Natural killer cell (primary cell): ENCODE results near the gene KNDC1. TPM values are rescaled to one million over a fixed set of nuclear protein-coding genes. Genes with fewer than 3 reads are reported as not detected.

Experiments used
- ATAC-seq, 3 donors: fragments of 150-1000 bp in 2 of 3; fragments of 200-7000 bp in 1 of 3; cut with Tn5 transposase; 1 replicate in 1 of 3; 2 replicates in 2 of 3; pipeline ENCODE4 v1.10.0; 2021; ENCODE audit warnings: mild to moderate bottlenecking in 2 of 3, moderate library complexity in 2 of 3
- DNase-seq, 2 donors: peaks; one replicate each; pipeline versions ENCODE4 v3.0.0 to v3.0.0-alpha.2; 2013 to 2021; ENCODE audit warnings: mixed read lengths in 1 of 2
- H3K27ac ChIP-seq: one replicate; pipeline ENCODE4 v1.5.1; 2013; ENCODE audit warnings: mild to moderate bottlenecking, low read length
- H3K27me3 ChIP-seq: one replicate; pipeline ENCODE4 v1.6.1; 2013; ENCODE audit warnings: low read length; ENCODE audit not compliant: control insufficient read depth, insufficient read depth
- H3K36me3 ChIP-seq: one replicate; pipeline ENCODE4 v1.6.1; 2013; ENCODE audit warnings: low read length; ENCODE audit not compliant: control insufficient read depth, insufficient read depth
- H3K4me1 ChIP-seq: one replicate; pipeline ENCODE4 v1.6.1; 2013; ENCODE audit warnings: low read length; ENCODE audit not compliant: control insufficient read depth, insufficient read depth
- H3K4me3 ChIP-seq: one replicate; pipeline ENCODE4 v1.5.1; 2013; ENCODE audit warnings: low read length
- H3K9me3 ChIP-seq: one replicate; pipeline ENCODE4 v1.6.1; 2013; ENCODE audit warnings: low read length; ENCODE audit not compliant: control insufficient read depth, insufficient read depth
- H3K27ac Mint-ChIP-seq, 2 donors: one replicate each; pipeline ENCODE4 v1.8.0; 2022; ENCODE audit warnings: mild to moderate bottlenecking in 2 of 2, mixed read lengths in 2 of 2, moderate library complexity in 1 of 2
- H3K27me3 Mint-ChIP-seq, 2 donors: one replicate each; pipeline ENCODE4 v1.8.0; 2022; ENCODE audit warnings: low read depth in 2 of 2, mixed read lengths in 2 of 2
- H3K36me3 Mint-ChIP-seq: one replicate; pipeline ENCODE4 v1.8.0; 2022; ENCODE audit warnings: mixed read lengths
- H3K4me1 Mint-ChIP-seq, 2 donors: one replicate each; pipeline ENCODE4 v1.8.0; 2022; ENCODE audit warnings: mixed read lengths in 2 of 2
- H3K4me3 Mint-ChIP-seq: one replicate; pipeline ENCODE4 v1.8.0; 2022; ENCODE audit warnings: mild to moderate bottlenecking, moderate library complexity, mixed read lengths
- H3K9me3 Mint-ChIP-seq, 2 donors: one replicate each; pipeline ENCODE4 v1.8.0; 2022; ENCODE audit warnings: mixed read lengths in 2 of 2
- WGBS: methylation state at CpG from one replicate; pipeline ENCODE4 v1.1.7; 2013; ENCODE audit warnings: missing lambda C conversion rate; ENCODE audit not compliant: insufficient coverage; 5-methylcytosine and 5-hydroxymethylcytosine counted together
- intact Hi-C: fragments of 100-400 bp; cut with micrococcal nuclease; formaldehyde crosslinking; loops from one replicate; pipeline ENCODE4 v1.14.2; 2022
- total RNA-seq, 4 donors: library from RNA; stranded (reverse); fragments of 120-200 nt in 1 of 4; gene quantifications; one replicate each; pipeline versions ENCODE4 v1.2.3 to v1.2.4, GENCODE V29; 2013 to 2022
- TF ChIP-seq, protein P1 (sequence below): fragments of 200-600 bp; IDR thresholded peaks from one replicate; pipeline ENCODE4 v1.8.0; 2022; ENCODE audit warnings: antibody characterized with exemption

KNDC1 gene
- total RNA-seq, 3 donors from 2014 or later (not counting 1 experiment from before 2014, with no cell fraction given): 2.1 to 5.9 TPM; not detected in 1

DNA sequence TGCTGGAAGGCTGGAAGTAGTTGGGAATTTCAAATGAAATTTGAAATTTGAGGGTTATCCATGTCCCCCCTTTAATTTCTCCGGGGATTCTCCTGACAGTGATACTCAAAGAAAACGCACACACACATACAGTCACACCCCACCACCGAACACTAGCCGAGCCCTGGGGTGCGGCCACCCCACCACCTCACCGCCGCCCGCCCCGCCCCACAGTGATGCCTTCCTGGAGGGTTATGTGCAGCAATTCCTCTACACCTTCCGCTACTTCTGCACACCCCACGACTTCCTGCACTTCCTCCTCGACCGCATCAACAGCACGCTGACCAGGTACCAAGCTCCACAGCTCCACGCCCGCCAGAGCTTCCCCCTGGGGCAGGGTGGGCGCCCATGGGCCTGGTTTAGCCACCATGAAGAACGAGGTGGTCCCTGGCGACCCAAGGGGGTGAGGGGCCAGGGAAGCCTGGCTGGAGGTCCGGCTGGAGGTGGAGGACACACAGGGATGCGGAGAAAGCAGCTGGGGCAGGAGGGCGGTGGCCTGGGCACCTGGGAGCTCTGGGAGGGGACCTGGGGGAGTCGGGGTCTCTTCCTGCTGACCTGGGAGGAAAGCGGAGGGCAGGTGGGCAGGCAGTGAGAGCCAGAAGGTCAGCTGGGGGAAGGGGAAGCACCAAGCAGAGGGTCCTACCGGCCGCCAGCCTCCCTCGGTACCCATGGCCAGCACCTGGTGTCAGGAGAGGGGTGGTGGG is 50.5 kb downstream of the KNDC1 start:
- Histone ChIP-seq H3K4me1 (peaks cover 4% of the 10 kb centered on the region), H3K27ac (no peak overlapping the region), H3K36me3 (no peaks in the 10 kb centered on the region), H3K4me3 (no peak overlapping the region), H3K27me3 (no peaks in the 10 kb centered on the region), H3K9me3 (no peaks in the 10 kb centered on the region)
- TF ChIP-seq, protein P1, sequence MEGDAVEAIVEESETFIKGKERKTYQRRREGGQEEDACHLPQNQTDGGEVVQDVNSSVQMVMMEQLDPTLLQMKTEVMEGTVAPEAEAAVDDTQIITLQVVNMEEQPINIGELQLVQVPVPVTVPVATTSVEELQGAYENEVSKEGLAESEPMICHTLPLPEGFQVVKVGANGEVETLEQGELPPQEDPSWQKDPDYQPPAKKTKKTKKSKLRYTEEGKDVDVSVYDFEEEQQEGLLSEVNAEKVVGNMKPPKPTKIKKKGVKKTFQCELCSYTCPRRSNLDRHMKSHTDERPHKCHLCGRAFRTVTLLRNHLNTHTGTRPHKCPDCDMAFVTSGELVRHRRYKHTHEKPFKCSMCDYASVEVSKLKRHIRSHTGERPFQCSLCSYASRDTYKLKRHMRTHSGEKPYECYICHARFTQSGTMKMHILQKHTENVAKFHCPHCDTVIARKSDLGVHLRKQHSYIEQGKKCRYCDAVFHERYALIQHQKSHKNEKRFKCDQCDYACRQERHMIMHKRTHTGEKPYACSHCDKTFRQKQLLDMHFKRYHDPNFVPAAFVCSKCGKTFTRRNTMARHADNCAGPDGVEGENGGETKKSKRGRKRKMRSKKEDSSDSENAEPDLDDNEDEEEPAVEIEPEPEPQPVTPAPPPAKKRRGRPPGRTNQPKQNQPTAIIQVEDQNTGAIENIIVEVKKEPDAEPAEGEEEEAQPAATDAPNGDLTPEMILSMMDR: no peak
- Mint-ChIP-seq H3K36me3 (no peaks in the 10 kb centered on the region), H3K4me3 (no peak overlapping the region), H3K27ac (no peak overlapping the region), H3K4me1 (peaks cover 0 to 4% of the 10 kb centered on the region in 2 donors), H3K9me3 (no peaks in the 10 kb centered on the region), H3K27me3 (peaks cover 0 to 2% of the 10 kb centered on the region in 2 donors)
- ATAC-seq (no peak), DNase-seq (no peak)
- intact Hi-C loops: no loop called here
- 43% methylated on average over 27 of the region's 27 CpGs for WGBS

DNA sequence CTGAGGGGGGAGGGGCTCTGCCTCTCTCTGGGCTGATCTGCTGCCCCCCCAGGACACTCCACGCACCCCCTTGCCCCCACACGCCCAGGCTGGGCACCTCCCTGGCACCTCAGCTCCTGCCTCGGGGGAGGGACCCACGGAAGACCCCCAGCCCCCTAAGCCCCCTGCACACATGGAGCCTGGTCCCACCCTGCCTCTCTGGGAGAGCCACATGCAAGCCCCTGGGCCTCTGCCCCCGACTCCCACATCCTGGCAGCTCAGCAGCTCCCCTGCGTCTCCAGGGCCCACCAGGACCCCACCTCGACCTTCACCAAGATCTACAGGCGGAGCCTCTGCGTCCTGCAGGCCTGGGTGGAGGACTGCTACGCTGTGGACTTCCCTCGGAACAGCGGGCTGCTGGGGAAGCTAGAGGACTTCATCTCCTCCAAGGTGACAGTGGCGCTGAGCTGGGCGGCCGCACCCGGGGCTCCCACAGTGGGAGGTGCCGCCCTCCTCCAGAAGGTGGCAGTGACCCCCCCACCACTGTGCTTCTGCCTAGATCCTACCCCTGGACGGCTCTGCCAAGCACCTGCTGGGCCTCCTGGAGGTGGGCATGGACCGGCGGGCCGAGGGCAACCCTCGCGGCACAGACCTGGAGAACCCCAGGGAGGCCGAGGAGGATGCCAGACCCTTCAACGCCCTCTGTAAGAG is 51.3 kb downstream of the KNDC1 start:
- Histone ChIP-seq H3K9me3 (no peaks in the 10 kb centered on the region), H3K27ac (no peak overlapping the region), H3K4me1 (peaks cover 4% of the 10 kb centered on the region), H3K36me3 (no peaks in the 10 kb centered on the region), H3K27me3 (no peaks in the 10 kb centered on the region), H3K4me3 (no peak overlapping the region)
- Mint-ChIP-seq H3K27me3 (peaks cover 0 to 2% of the 10 kb centered on the region in 2 donors), H3K9me3 (no peaks in the 10 kb centered on the region), H3K4me1 (peaks cover 0 to 4% of the 10 kb centered on the region in 2 donors), H3K36me3 (no peaks in the 10 kb centered on the region), H3K4me3 (no peak overlapping the region), H3K27ac (no peak overlapping the region)
- intact Hi-C loops: no loop called here
- 86% methylated on average over 24 of the region's 25 CpGs for WGBS
- TF ChIP-seq, protein P1: no peak
- ATAC-seq: no peak
- DNase-seq: no peak

DNA sequence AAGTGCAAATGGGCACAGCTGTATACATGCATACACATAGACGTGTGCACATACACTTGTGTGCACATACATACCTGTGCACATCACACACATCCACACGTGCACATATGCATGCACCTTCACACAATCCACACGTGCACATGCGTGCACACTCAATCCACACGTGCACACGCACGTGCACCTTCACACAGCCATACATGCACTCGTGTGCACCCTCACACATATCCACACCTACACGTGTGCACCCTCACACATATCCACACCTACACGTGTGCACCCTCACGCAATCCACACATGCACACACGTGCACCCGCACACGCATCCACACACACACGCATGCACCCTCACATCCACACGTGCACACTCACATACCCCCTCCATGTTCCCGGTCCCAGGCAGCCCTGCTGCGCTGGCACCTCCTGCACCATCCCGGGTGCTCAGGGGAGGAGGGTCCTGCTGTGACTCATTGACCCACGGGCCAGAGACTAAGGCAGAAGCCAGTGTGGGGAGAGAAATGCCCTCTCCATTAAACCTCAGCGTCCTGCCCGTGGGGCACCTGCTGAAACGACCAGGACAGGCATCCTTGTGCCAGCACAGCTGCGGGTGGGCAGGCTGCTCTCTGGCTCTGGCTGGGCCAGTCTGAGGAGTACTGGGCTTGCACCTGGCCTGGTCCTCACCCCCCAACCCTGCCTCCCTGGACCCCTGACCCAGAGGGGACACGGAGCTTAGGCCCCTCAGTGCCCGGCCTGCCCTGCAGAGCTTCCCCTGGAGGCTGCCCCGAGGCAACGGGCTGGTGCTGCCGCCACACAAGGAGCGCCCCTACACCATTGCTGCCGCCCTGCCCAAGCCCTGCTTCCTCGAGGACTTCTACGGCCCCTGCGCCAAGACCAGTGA is 52.2 kb downstream of the KNDC1 start:
- TF ChIP-seq, protein P1: no peak
- ATAC-seq (peak in 1 of 3 donors; percentile 6), DNase-seq (no peak)
- Mint-ChIP-seq H3K27me3 (peaks cover 0 to 2% of the 10 kb centered on the region in 2 donors), H3K4me3 (no peak overlapping the region), H3K4me1 (peaks cover 0 to 4% of the 10 kb centered on the region in 2 donors), H3K27ac (no peak overlapping the region), H3K36me3 (no peaks in the 10 kb centered on the region), H3K9me3 (no peaks in the 10 kb centered on the region)
- Histone ChIP-seq H3K9me3 (no peaks in the 10 kb centered on the region), H3K36me3 (no peaks in the 10 kb centered on the region), H3K27ac (no peak overlapping the region), H3K4me1 (peaks cover 4% of the 10 kb centered on the region), H3K4me3 (no peak overlapping the region), H3K27me3 (no peaks in the 10 kb centered on the region)
- 85% methylated on average over 34 of the region's 34 CpGs for WGBS
- intact Hi-C loops: no loop called here
